Measurements from ENCODE around the gene DOLPP1.

Gene DOLPP1

GRCh38 chr9:129068110-129068509 lies 12.8 kb upstream of the DOLPP1 start:
- DNase-seq = no peak

- DNase-seq = peak; percentile 52
These were observed 11.7 kb upstream of the DOLPP1 start for GRCh38 chr9:129068990-129069861.

- no peak for DNase-seq
These were observed 10.9 kb upstream of the DOLPP1 start for GRCh38 chr9:129069862-129070641.

GRCh38 chr9:129070696-129071525 lies 10.0 kb upstream of the DOLPP1 start:
- no peak for DNase-seq

GRCh38 chr9:129071526-129072126 lies 9.3 kb upstream of the DOLPP1 start:
- DNase-seq = no peak

- DNase-seq = no peak
These were observed 8.7 kb upstream of the DOLPP1 start for GRCh38 chr9:129072171-129072570.

- no peak for DNase-seq
These were observed 7.5 kb upstream of the DOLPP1 start for GRCh38 chr9:129073404-129073803.

- DNase-seq = no peak
These were observed 6.8 kb upstream of the DOLPP1 start for GRCh38 chr9:129074106-129074505.

- DNase-seq = no peak
These were observed 4.8 kb upstream of the DOLPP1 start for GRCh38 chr9:129075996-129076639.

GRCh38 chr9:129076640-129077037 lies 4.3 kb upstream of the DOLPP1 start:
- DNase-seq = no peak

- no peak for DNase-seq
These were observed 3.7 kb upstream of the DOLPP1 start for GRCh38 chr9:129077236-129077635.

GRCh38 chr9:129078691-129079503 lies 2.0 kb upstream of the DOLPP1 start:
- no peak for DNase-seq

- no peak for DNase-seq
These were observed 1.1 kb upstream of the DOLPP1 start for GRCh38 chr9:129079829-129080228.

GRCh38 chr9:129080298-129080600 lies 662 bp upstream of the DOLPP1 start:
- no peak for DNase-seq

GRCh38 chr9:129081388-129081904 lies 535 bp downstream of the DOLPP1 start:
- DNase-seq = peak; percentile 23

GRCh38 chr9:129084087-129084486 lies 3.2 kb downstream of the DOLPP1 start:
- DNase-seq = no peak

- no peak for DNase-seq
These were observed 8.3 kb downstream of the DOLPP1 start for GRCh38 chr9:129089246-129089645.

- no peak for DNase-seq
These were observed 12.9 kb downstream of the DOLPP1 start for GRCh38 chr9:129093602-129094386.

GRCh38 chr9:129094387-129095169 lies 13.7 kb downstream of the DOLPP1 start:
- DNase-seq = no peak
